RPMI7951 (cell line): ENCODE results near the gene MTF1. TPM values are rescaled to one million over a fixed set of nuclear protein-coding genes. Genes with fewer than 3 reads are reported as not detected.
"Not testable (repeated sequence)": the region's sequence is repeated elsewhere in the genome, so short reads cannot be mapped to it uniquely, and the experiment has no call there.

Experiments used
- DNase-seq: peaks from one replicate; pipeline ENCODE4 v3.0.0-alpha.2; 2012; ENCODE audit warnings: low read depth
- total RNA-seq: library from RNA; depleted of rRNA; stranded (reverse); fragments of >200 nt; shearing (Covaris generic); gene quantifications from 2 replicates; pipeline ENCODE4 v1.2.3, GENCODE V29; 2014; rRNA removed

MTF1 gene
- total RNA-seq, 1 experiment from 2014 or later = 3.5 TPM

- no peak for DNase-seq
Observed at GRCh38 chr1:37794372-37795339, 64.7 kb downstream of the MTF1 start.

- peak; percentile 66 for DNase-seq
Observed at GRCh38 chr1:37793773-37794371, 65.5 kb downstream of the MTF1 start, which contains the start of gene MANEAL. Gene MANEAL, plus strand, starts transcription at chr1:37793847. Its CDS starts 336 bp downstream, at chr1:37794183.

- DNase-seq = no peak
Observed at GRCh38 chr1:37792943-37793686, 66.3 kb downstream of the MTF1 start.

GRCh38 chr1:37782491-37782890 is 76.9 kb downstream of the MTF1 start:
- no peak for DNase-seq

- DNase-seq = no peak
Observed at GRCh38 chr1:37778654-37779053, 80.7 kb downstream of the MTF1 start.

GRCh38 chr1:37776946-37777516 is 82.4 kb downstream of the MTF1 start:
- no peak for DNase-seq

- not testable (repeated sequence) for DNase-seq
Observed at GRCh38 chr1:37771440-37771839, 88.0 kb downstream of the MTF1 start.

GRCh38 chr1:37767488-37767887 is 91.9 kb downstream of the MTF1 start:
- DNase-seq = no peak

GRCh38 chr1:37765916-37766664 is 93.3 kb downstream of the MTF1 start:
- DNase-seq = no peak

GRCh38 chr1:37764888-37765441 is 94.4 kb downstream of the MTF1 start, which contains the start of gene EPHA10:
Gene EPHA10, minus strand, starts transcription at chr1:37765120. Its CDS starts 54 bp downstream, at chr1:37765066.
- DNase-seq = no peak

- peak; percentile 33 for DNase-seq
Observed at GRCh38 chr1:37764414-37764825, 95.0 kb downstream of the MTF1 start.

- no peak for DNase-seq
Observed at GRCh38 chr1:37763791-37764413, 95.5 kb downstream of the MTF1 start.

- DNase-seq = no peak
Observed at GRCh38 chr1:37762516-37762915, 96.9 kb downstream of the MTF1 start.

GRCh38 chr1:37761416-37762095 is 97.8 kb downstream of the MTF1 start:
- DNase-seq = no peak

Other genes with a start within 250 kb of the MTF1 start
- 0.10 TPM in 1 of 2 replicates, not detected in the other for gene RSPO1, start 224.7 kb downstream of the MTF1 start, total RNA-seq
- gene CDCA8, start 167.1 kb downstream of the MTF1 start, total RNA-seq = 42.8 and 48.3 TPM in 2 replicates
- not detected in 2 replicates for gene EPHA10, start 94.5 kb downstream of the MTF1 start, total RNA-seq
- gene MANEAL, start 65.7 kb downstream of the MTF1 start, total RNA-seq = 5.6 and 8.2 TPM in 2 replicates
- 52.4 and 68.3 TPM in 2 replicates for gene C1orf122, start 51.8 kb downstream of the MTF1 start, total RNA-seq
- gene YRDC, start 51.4 kb downstream of the MTF1 start, total RNA-seq = 23.7 and 25.7 TPM in 2 replicates
- gene INPP5B, start 87.5 kb upstream of the MTF1 start, total RNA-seq = 13.4 and 14.1 TPM in 2 replicates
- gene SF3A3, start 130.4 kb upstream of the MTF1 start, total RNA-seq = 139 TPM in 2 replicates
- 14.3 and 23.9 TPM in 2 replicates for gene FHL3, start 145.9 kb upstream of the MTF1 start, total RNA-seq
- gene UTP11, start 153.1 kb upstream of the MTF1 start, total RNA-seq = 63.1 and 72.9 TPM in 2 replicates
- gene POU3F1, start 187.2 kb upstream of the MTF1 start, total RNA-seq = not detected in 2 replicates